Skeletal muscle tissue (tissue), 4 donors: Measurements from ENCODE around the gene FHL5. TPM values are rescaled to one million over a fixed set of nuclear protein-coding genes. Genes with fewer than 3 reads are reported as not detected.
A peak's percentile ranks its signal among the peaks of the same experiment; 100 is the strongest.
"Not testable (repeated sequence)": the region's sequence is repeated elsewhere in the genome, so short reads cannot be mapped to it uniquely, and the experiment has no call there.

Experiments
- H3K27ac ChIP-seq: one replicate; pipeline ENCODE4 v1.7.0; 2013; ENCODE audit warnings: mild to moderate bottlenecking, low read depth, low read length, inconsistent platforms
- H3K27me3 ChIP-seq, 3 donors: one replicate each; pipeline ENCODE4 v1.7.0; 2013; ENCODE audit warnings: low read length in 3 of 3; ENCODE audit not compliant: control insufficient read depth in 3 of 3, insufficient read depth in 3 of 3
- H3K36me3 ChIP-seq, 3 donors: one replicate each; pipeline ENCODE4 v1.7.0; 2013; ENCODE audit warnings: low read length in 3 of 3; ENCODE audit not compliant: control insufficient read depth in 3 of 3, insufficient read depth in 3 of 3
- H3K4me1 ChIP-seq, 3 donors: one replicate each; pipeline ENCODE4 v1.7.0; 2013; ENCODE audit warnings: low read length in 3 of 3, mild to moderate bottlenecking in 3 of 3; ENCODE audit not compliant: control insufficient read depth in 3 of 3, insufficient read depth in 3 of 3
- H3K4me3 ChIP-seq, 3 donors: one replicate each; pipeline ENCODE4 v1.7.0; 2013; ENCODE audit warnings: low read length in 3 of 3
- H3K9ac ChIP-seq, 3 donors: one replicate each; pipeline ENCODE4 v1.7.0; 2013; ENCODE audit warnings: low read length in 3 of 3, mild to moderate bottlenecking in 3 of 3, moderate library complexity in 2 of 3, low read depth in 1 of 3
- H3K9me3 ChIP-seq, 3 donors: one replicate each; pipeline ENCODE4 v1.7.0; 2013; ENCODE audit warnings: low read length in 3 of 3; ENCODE audit not compliant: control insufficient read depth in 3 of 3
- total RNA-seq: library from RNA; depleted of rRNA; stranded (reverse); fragments of >200 nt; gene quantifications from one replicate; pipeline ENCODE4 v1.2.3, GENCODE V29; 2014
- donor health status: Osteomylitis.

The FHL5 gene
- total RNA-seq, 1 donor from 2014 or later: 2.1 TPM

DNA sequence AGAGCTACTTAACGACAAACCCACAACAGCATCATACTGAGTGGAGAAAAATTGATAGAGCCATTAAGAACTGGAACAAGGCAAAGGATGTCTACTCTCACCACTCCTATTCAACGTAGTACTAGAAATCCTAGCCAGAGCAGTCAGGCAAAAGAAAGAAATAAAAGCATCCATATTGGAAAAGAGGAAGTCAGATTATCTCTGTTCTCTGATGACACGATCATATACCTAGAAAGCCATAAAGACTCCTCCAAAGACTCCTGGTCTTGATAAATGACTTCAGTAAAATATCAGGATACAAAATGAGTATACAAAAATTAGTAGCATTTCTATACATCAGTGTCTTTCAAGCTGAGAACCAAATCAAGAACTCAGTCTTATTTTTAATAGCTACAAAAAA is 17.0 kb upstream of the FHL5 start:
- no peaks in the 10 kb centered on the region for H3K9me3 ChIP-seq
- no peak overlapping the region for H3K9ac ChIP-seq
- no peaks in the 10 kb centered on the region for H3K27me3 ChIP-seq
- peaks cover 25 to 42% (median 41%) of the 10 kb centered on the region in 3 donors for H3K36me3 ChIP-seq
- H3K27ac ChIP-seq: no peak overlapping the region
- H3K4me3 ChIP-seq: no peak overlapping the region
- H3K4me1 ChIP-seq: no peaks in the 10 kb centered on the region

DNA sequence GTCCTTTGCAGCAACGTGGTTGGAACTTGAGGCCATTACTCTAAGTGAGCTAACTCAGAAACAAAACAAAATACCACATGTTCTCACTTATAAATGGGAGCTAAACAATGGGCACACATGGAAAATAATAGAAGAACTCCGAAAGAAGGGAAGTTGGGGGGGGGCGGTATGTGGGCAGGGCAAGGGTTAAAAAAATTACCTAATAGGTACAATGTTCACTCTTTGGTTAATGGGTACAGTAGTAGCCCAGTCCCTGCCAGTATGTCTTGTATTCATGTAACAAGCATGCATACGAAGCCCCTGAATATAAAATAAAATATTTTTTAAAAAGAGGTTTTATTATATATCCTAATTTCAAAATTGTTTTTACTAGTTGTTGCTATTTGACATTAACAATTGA is 15.3 kb upstream of the FHL5 start:
- H3K27ac ChIP-seq: no peak overlapping the region
- H3K9ac ChIP-seq: no peak overlapping the region
- H3K4me1 ChIP-seq: no peaks in the 10 kb centered on the region
- H3K27me3 ChIP-seq: no peaks in the 10 kb centered on the region
- H3K4me3 ChIP-seq: no peak overlapping the region
- peaks cover 27 to 53% (median 45%) of the 10 kb centered on the region in 3 donors for H3K36me3 ChIP-seq
- no peaks in the 10 kb centered on the region for H3K9me3 ChIP-seq

DNA sequence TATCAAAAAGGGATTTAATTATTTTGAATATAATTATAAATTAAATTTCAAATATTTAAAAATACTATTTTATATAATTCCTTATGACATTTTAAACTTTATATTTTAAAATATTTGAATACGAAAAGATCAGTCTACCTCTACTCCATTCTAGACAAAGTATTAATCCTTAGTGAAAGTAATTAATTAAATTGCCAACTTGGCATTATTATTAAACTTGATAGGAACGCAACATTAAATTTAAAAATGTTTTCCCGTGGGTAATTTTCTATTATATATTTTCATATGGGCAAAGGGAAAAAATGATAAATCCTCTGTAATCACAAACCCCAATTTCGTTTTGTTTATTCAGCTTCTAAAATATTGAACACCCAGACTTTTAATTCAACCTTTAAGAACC is 8.4 kb upstream of the FHL5 start:
- Histone ChIP-seq H3K9me3 (no peaks in the 10 kb centered on the region), H3K36me3 (peaks cover 26 to 38% (median 37%) of the 10 kb centered on the region in 3 donors)

DNA sequence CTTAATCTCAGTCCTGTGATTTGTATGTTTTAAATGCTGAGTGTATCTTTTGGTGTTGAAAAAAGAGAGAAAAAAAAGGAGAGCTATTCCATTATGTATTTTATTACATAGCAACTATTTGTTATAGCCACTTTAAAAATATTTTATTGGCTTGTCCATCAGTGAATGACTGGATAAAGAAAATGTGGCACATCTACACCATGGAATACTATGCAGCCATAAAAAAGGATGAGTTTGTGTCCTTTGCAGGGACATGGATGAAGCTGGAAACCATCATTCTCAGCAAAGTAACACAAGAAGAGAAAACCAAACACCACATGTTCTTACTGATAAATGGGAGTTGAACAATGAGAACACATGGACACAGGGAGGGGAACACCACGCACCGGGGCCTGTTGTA is 3.2 kb upstream of the FHL5 start:
- not testable (repeated sequence) for H3K9ac ChIP-seq, H3K27ac ChIP-seq, H3K4me1 ChIP-seq, H3K4me3 ChIP-seq, H3K27me3 ChIP-seq, H3K9me3 ChIP-seq, H3K36me3 ChIP-seq

More for the DNA sequence above, 8.4 kb upstream of the FHL5 start:
- H3K4me3 ChIP-seq: no peak overlapping the region
- no peaks in the 10 kb centered on the region for H3K27me3 ChIP-seq
- no peaks in the 10 kb centered on the region for H3K4me1 ChIP-seq
- no peak overlapping the region for H3K9ac ChIP-seq
- no peak overlapping the region for H3K27ac ChIP-seq

DNA sequence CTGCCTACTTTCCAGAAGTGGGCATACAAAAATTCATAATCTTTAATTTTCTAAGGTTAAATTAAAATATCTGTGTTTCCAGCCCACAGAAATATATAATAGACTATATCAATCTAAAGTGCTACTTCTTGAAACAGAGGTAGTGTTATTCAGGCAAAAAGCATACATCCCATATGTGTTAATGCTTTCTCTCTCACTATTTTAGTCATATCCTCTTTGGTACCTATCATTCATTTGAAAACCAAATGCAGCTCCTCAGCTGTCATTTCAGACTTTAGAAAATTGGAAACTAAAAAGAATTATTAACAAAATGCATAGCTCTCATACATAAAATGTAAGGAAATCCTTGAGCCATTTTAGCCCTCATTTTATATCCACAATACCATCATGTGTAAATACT is 925 bp downstream of the FHL5 start:
- peak overlapping the region in 1 of 3 donors; percentile 48 for H3K4me3 ChIP-seq
- no peaks in the 10 kb centered on the region for H3K4me1 ChIP-seq
- H3K9ac ChIP-seq: peak overlapping the region in 1 of 3 donors; percentile 36
- H3K36me3 ChIP-seq: no peaks in the 10 kb centered on the region
- no peaks in the 10 kb centered on the region for H3K27me3 ChIP-seq
- H3K9me3 ChIP-seq: no peaks in the 10 kb centered on the region
- H3K27ac ChIP-seq: no peak overlapping the region

DNA sequence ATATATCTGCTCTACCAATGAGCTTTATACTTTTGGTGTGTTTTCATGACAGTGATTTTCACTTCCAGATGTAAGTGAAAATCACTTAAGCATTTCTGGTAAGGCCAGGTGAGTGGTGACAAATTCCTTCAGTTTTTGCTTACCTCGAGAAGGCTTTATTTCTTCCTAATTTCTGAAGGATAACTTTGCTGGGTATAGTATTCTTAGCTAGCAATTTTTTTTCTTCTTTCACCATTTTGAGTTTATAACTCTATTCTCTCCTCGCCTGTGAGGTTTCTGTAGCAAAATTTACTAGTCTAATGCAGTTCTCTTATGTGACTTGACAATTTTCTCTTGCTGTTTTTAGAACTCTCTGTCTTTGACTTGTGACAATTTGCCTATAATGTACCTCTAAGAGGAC is 7.1 kb downstream of the FHL5 start:
- Histone ChIP-seq H3K27me3 (no peaks in the 10 kb centered on the region), H3K36me3 (no peaks in the 10 kb centered on the region), H3K9ac (no peak overlapping the region), H3K27ac (no peak overlapping the region), H3K4me1 (no peaks in the 10 kb centered on the region), H3K9me3 (peaks cover 0 to 3% (median 2%) of the 10 kb centered on the region in 3 donors), H3K4me3 (no peak overlapping the region)

DNA sequence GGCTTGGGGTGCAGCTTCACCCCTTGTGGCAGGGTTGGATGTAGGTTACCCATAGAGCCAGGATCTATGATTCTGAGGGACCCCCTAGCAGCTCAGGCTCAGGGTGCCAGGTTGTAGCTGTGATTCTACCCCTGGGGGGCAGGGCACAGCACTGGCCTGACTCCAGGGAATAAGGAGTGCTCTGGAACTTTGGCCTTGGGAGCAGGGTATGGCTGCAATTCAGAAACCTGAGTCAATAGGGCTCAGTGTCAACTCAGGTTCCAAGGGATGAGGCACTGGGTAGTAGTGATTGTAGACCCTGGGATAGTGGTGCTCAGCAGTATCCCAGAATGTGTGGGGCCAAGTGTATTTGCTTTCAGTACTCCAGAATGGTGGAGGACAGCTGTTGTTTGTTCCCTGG is 8.6 kb downstream of the FHL5 start:
- Histone ChIP-seq H3K36me3 (no peaks in the 10 kb centered on the region), H3K27ac (no peak overlapping the region), H3K9me3 (peaks cover 0 to 3% (median 2%) of the 10 kb centered on the region in 3 donors), H3K27me3 (no peaks in the 10 kb centered on the region), H3K4me1 (no peaks in the 10 kb centered on the region), H3K4me3 (no peak overlapping the region), H3K9ac (no peak overlapping the region)

DNA sequence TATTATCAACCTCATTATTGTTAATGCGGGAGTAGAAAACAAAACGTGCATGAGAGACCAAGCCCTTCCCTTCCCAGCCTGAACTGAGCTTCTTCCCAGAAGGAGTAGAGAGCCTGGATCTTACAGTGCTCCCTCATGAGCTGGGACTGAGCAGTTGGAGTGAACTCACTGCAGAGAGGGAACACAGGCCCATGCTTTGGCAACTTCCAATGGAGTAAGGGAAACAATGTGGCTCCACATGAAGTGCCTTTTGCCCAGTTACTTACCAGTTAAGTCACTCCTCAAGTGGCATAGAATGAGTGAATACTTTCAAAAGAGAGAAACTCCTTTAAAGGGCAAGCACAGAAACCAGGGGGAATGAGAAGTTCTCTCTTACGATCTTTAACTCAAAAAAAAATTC is 12.4 kb downstream of the FHL5 start:
- Histone ChIP-seq H3K4me3 (no peak overlapping the region), H3K27ac (no peak overlapping the region), H3K4me1 (no peaks in the 10 kb centered on the region), H3K9ac (no peak overlapping the region), H3K27me3 (no peaks in the 10 kb centered on the region), H3K36me3 (no peaks in the 10 kb centered on the region), H3K9me3 (peaks cover 0 to 3% (median 2%) of the 10 kb centered on the region in 3 donors)

DNA sequence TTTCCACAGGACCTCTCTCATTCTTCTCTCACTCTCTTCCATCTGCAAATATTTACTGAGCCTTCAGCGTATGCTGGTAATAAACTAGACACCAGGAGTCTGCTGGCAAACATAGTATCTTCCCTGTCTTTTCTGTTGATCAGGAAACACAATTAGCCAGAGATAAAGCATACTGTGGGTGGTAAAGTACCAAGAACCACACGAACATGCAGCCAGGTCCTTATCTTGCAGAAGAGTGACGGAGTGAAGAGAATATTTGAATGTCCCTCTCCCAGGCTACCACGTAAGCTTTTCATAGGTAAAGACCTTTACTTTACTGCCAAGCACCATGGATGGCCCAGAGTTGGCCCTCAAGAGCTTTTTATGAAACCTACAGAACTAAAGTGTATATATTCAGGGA is 13.3 kb downstream of the FHL5 start:
- Histone ChIP-seq H3K36me3 (no peaks in the 10 kb centered on the region), H3K4me1 (no peaks in the 10 kb centered on the region), H3K27ac (no peak overlapping the region), H3K9ac (no peak overlapping the region), H3K9me3 (peaks cover 0 to 3% (median 2%) of the 10 kb centered on the region in 3 donors), H3K27me3 (no peaks in the 10 kb centered on the region), H3K4me3 (no peak overlapping the region)

DNA sequence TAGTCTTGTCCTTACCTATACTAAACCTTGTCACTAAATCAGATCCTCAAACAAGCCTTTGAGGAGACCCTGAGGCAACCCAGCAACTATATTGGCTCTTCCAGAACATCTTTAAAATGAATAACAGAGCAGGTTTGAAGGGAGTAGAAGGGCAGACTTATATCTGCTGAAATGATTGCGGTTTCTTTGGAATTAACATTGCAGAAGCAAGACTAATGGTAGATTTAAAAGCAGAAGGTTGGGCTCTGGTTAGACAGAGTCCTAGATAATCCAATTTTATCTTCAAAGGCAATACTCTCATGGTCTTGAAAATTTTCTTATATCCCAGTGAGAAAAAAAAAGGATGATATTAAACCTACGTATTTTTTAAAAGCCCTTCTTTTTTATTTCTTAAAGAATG is 19.1 kb downstream of the FHL5 start:
- Histone ChIP-seq H3K9ac (no peak overlapping the region), H3K27ac (no peak overlapping the region), H3K9me3 (no peaks in the 10 kb centered on the region), H3K4me1 (no peaks in the 10 kb centered on the region), H3K36me3 (no peaks in the 10 kb centered on the region), H3K4me3 (no peak overlapping the region), H3K27me3 (no peaks in the 10 kb centered on the region)

DNA sequence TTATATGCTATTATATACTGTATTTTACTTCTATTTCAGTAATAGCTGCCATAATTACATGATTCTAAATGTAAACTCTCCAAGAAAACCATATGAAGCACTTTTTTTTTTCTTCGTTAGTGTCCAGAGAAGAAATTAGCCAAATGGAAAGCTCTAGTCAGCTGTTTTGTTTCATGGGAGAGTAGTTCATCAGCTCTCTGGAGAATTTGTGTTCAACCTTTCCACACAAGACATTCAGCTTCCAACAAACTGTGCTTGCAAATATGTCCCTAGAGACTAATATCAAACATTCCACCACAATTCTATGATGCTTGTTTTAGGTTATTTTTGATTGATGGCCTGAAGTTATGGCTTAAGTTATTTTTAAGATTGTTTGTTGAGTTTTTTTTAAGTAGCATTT is 19.5 kb downstream of the FHL5 start:
- Histone ChIP-seq H3K36me3 (no peaks in the 10 kb centered on the region), H3K4me3 (no peak overlapping the region), H3K27me3 (no peaks in the 10 kb centered on the region), H3K27ac (no peak overlapping the region), H3K9me3 (no peaks in the 10 kb centered on the region), H3K4me1 (no peaks in the 10 kb centered on the region), H3K9ac (no peak overlapping the region)
